ENCODE data around the gene AP2B1.

Gene AP2B1

DNA sequence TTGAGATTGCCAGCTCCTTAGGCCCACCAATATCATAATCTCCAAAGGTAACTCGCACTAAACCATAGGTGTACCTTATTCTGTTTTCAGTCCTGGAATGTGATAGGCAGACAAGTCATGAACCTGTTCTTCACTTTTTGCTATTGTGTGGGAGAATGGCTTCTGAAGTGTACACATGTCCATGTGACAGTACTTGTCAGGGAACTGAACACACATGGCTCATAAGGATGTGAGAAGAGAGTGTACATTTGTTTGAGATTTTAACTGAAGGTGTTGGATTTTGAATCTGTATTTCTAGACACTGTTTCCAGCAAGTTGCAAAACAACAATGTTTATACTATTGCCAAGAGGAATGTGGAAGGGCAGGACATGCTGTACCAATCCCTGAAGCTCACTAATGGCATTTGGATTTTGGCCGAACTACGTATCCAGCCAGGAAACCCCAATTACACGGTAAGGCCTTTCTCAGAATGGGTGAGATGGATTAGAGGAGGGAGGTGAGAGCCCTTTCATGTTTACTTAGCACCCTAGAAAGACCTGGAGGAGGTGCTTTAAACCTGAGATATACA is 129.9 kb downstream of the AP2B1 start:
- no peaks in the 10 kb centered on the region for H3K27me3 ChIP-seq
- no peak overlapping the region for H3K9ac ChIP-seq
- no peak overlapping the region for H3K4me2 ChIP-seq
- no peak overlapping the region for H3K4me3 ChIP-seq
- H4K20me1 ChIP-seq = peaks cover 0 to 42% (median 5%) of the 10 kb centered on the region in 11 experiments; a peak in 4 of 22 replicates
- peaks cover 0 to 14% (median 0%) of the 10 kb centered on the region in 10 experiments; a peak in 5 of 20 replicates for H3K4me1 ChIP-seq
- H3K36me3 ChIP-seq = peaks cover 90 to 97% (median 94%) of the 10 kb centered on the region in 11 experiments
- no peak for TF ChIP-seq Cebpa-rat (IDR thresholded peaks at IDR 0.05)
- no peaks in the 10 kb centered on the region for H3K9me3 ChIP-seq (replicated peaks in 1 of 11)
- H3K27ac ChIP-seq = no peak overlapping the region

DNA sequence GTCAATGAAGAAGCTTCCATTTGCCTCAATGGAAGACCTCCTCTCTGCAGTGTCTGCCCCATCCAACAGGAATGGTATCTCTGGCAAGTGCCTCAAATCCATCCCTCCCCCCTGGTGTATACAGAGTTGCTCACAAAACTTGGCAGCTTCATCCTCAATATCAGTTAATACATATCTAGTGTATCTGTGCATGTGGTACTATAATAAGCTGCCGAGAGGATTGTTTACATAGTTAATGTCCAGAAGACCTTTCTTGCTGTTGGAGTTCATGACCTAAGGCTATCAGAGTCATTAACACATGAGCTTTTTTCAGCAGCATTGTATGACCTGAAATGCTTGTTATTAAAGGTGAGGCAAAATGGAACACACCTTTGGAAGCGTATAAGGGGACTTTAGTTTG is 130.4 kb downstream of the AP2B1 start:
- no peak overlapping the region for H3K4me2 ChIP-seq
- no peaks in the 10 kb centered on the region for H3K27me3 ChIP-seq
- no peaks in the 10 kb centered on the region for H3K9me3 ChIP-seq (replicated peaks in 1 of 11)
- no peak for TF ChIP-seq Cebpa-rat (IDR thresholded peaks at IDR 0.05)
- no peak overlapping the region for H3K27ac ChIP-seq
- peaks cover 0 to 45% (median 5%) of the 10 kb centered on the region in 11 experiments; a peak in 4 of 22 replicates for H4K20me1 ChIP-seq
- peaks cover 90 to 97% (median 93%) of the 10 kb centered on the region in 11 experiments for H3K36me3 ChIP-seq
- peaks cover 0 to 10% (median 0%) of the 10 kb centered on the region in 10 experiments; a peak in 5 of 20 replicates for H3K4me1 ChIP-seq
- no peak overlapping the region for H3K9ac ChIP-seq
- no peak overlapping the region for H3K4me3 ChIP-seq

DNA sequence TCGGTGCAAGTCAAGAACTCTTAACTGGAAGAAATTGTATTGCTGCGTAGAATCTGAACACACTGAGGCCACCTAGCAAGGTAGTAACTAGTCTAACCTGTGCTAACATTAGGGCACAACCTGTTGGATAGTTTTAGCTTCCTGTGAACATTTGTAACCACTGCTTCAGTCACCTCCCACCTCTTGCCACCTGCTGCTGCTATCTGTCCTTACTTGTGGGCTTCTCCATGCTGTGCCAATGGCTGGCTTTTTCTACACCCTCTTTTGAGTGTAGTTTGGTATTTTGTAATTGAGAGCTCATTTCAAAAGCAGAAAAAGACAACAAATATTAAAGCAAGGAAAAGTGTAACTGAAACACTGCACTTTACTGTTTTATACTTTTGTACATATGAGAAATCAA is 136.6 kb downstream of the AP2B1 start:
- Histone ChIP-seq H3K27ac (no peak overlapping the region), H4K20me1 (peaks cover 0 to 41% (median 8%) of the 10 kb centered on the region in 11 experiments; a peak in 12 of 22 replicates), H3K9ac (no peak overlapping the region), H3K4me3 (no peak overlapping the region), H3K4me2 (no peak overlapping the region), H3K9me3 (replicated peaks in 1 of 11) (no peaks in the 10 kb centered on the region), H3K27me3 (no peaks in the 10 kb centered on the region), H3K4me1 (peaks cover 0 to 19% (median 13%) of the 10 kb centered on the region in 10 experiments; a peak in 16 of 20 replicates), H3K36me3 (peaks cover 76 to 95% (median 88%) of the 10 kb centered on the region in 11 experiments)
- no peak for TF ChIP-seq Cebpa-rat (IDR thresholded peaks at IDR 0.05)

DNA sequence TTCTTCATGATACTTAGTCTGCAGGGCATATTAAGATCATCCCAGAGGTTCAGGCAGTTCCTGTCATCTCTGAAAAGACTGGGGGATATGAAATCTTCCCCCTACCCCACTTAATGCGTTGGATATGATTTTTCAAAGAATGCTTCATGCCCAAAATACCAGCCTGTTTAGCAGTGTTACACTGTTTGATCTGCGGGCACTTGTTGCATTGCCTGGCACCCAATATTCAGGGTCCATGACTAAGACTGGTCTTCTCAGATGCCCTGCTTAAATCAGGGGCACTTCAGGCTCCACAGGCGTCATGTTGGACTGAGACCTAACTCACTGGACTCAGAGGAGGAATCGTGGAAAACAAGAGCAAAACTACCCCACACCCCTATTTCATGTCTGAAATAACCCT is 137.9 kb downstream of the AP2B1 start:
- Histone ChIP-seq H3K27me3 (no peaks in the 10 kb centered on the region), H3K27ac (no peak overlapping the region), H3K36me3 (peaks cover 64 to 81% (median 79%) of the 10 kb centered on the region in 11 experiments), H3K9me3 (replicated peaks in 1 of 11) (no peaks in the 10 kb centered on the region), H3K4me1 (peaks cover 10 to 22% (median 17%) of the 10 kb centered on the region in 10 experiments), H3K9ac (no peak overlapping the region), H4K20me1 (peaks cover 0 to 41% (median 8%) of the 10 kb centered on the region in 11 experiments; a peak in 12 of 22 replicates), H3K4me3 (no peak overlapping the region), H3K4me2 (0 out of 22 replicates have a peak overlapping the region, but pooled peaks of 1 of the 11 experiments have one; percentile 0)
- no peak for TF ChIP-seq Cebpa-rat (IDR thresholded peaks at IDR 0.05)

DNA sequence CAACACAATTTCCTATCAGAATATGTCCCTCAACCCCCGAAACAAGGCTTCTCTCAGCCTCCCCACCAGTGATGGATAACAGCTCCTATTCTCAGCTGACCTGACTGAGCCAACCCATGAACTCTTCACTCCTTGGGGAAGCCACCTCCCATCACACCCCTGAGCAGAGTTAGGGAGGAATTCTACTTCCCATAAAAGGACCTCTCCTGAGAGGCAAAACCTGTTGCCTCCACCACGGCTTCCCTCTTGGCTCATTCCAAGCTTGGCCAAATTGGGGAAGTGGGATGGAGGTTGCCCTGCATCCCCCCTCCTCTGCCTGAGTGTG is 138.6 kb downstream of the AP2B1 start:
- Histone ChIP-seq H3K4me2 (peak overlapping the region in 6 of 11 experiments; percentile 0 to 66 (median 24); a peak in 6 of 22 replicates), H3K27me3 (no peaks in the 10 kb centered on the region), H3K4me1 (peaks cover 17 to 29% (median 24%) of the 10 kb centered on the region in 10 experiments), H3K9me3 (replicated peaks in 1 of 11) (no peaks in the 10 kb centered on the region), H3K36me3 (peaks cover 61 to 79% (median 75%) of the 10 kb centered on the region in 11 experiments), H3K4me3 (no peak overlapping the region), H4K20me1 (peaks cover 0 to 41% (median 8%) of the 10 kb centered on the region in 11 experiments; a peak in 12 of 22 replicates), H3K9ac (no peak overlapping the region), H3K27ac (no peak overlapping the region)
- no peak for TF ChIP-seq Cebpa-rat (IDR thresholded peaks at IDR 0.05)

DNA sequence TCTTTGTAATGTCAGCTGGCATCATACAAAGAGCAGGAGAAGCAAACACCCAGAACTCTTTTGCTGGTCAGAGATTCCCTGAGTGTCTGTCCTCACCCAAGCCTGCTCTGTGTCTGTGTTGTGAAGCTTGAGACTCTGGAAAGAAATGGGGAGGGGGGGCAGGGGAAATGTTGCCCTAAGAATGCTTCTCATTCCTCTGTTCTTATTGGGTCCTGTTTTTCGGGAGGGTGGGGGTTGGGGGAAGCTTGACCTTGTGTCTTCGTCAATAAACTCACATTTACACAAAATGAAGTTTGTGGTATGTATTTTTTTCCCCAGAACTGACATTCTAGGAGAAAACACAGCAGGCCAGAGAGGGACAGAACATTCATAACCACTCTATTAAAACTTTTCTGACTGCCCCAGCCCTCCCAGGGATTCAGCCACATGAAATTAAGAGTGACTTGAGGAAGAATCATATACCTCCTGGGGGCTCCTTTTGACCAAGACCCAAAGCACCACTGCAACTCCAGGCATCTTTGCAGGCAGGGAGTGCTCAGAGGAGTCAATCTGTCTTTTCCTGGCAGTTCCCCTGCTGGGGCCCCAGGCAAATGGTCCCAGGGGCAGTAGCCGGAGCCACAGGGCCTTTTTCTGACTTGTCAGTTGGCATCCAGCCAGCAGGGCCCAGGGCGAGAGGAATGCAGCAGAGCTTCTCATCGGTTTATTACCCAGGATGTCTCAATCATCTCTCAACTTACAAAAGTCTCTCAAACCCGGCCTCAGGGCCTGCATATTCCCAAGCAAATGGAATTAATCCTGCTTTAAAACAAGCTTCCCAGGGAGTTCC is 139.2 kb downstream of the AP2B1 start:
- Histone ChIP-seq H3K9me3 (replicated peaks in 1 of 11) (no peaks in the 10 kb centered on the region), H3K4me1 (peaks cover 22 to 35% (median 30%) of the 10 kb centered on the region in 10 experiments), H3K36me3 (peaks cover 55 to 74% (median 69%) of the 10 kb centered on the region in 11 experiments), H4K20me1 (peaks cover 0 to 42% (median 8%) of the 10 kb centered on the region in 11 experiments; a peak in 12 of 22 replicates), H3K9ac (0 out of 22 replicates have a peak overlapping the region, but pooled peaks of 1 of the 11 experiments have one; percentile 30), H3K4me2 (peak overlapping the region in 7 of 11 experiments; percentile 23 to 73 (median 57); a peak in 13 of 22 replicates), H3K27me3 (peaks cover 0 to 4% (median 0%) of the 10 kb centered on the region in 11 experiments; a peak in 1 of 22 replicates), H3K27ac (no peak overlapping the region), H3K4me3 (no peak overlapping the region)
- TF ChIP-seq Cebpa-rat (IDR thresholded peaks at IDR 0.05) = no peak

DNA sequence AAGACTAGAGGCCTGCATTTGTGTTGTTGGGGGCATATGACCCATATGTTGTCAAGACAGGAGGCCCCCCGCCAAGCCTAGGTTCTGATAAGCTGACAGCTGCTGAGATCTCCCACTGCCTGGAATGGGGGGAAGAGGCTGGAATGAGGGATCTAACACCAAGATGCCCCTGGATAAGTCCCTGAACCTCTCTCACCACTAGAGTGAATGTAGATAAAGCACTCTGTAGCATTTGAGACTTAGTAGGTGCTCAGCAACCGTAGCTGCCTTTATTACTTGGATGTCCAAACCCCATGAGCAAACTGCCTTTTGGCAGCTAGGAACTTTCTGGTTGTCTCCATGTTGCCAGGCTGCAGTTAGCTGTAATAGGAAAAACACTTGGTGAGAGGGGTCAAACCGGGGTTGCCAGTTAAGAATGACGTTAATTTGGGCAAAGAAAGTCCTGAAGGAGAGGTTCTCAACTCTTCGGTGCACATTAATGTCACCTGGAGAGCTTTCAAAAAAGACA is 139.9 kb downstream of the AP2B1 start:
- peaks cover 0 to 7% (median 0%) of the 10 kb centered on the region in 11 experiments; a peak in 2 of 22 replicates for H3K27me3 ChIP-seq
- peaks cover 49 to 67% (median 63%) of the 10 kb centered on the region in 11 experiments for H3K36me3 ChIP-seq
- TF ChIP-seq Cebpa-rat (IDR thresholded peaks at IDR 0.05) = no peak
- no peak overlapping the region for H3K9ac ChIP-seq
- H3K4me2 ChIP-seq = peak overlapping the region in 6 of 11 experiments; percentile 41 to 73 (median 58); a peak in 8 of 22 replicates
- H4K20me1 ChIP-seq = peaks cover 0 to 43% (median 8%) of the 10 kb centered on the region in 11 experiments; a peak in 12 of 22 replicates
- H3K27ac ChIP-seq = no peak overlapping the region
- H3K4me3 ChIP-seq = no peak overlapping the region
- no peaks in the 10 kb centered on the region for H3K9me3 ChIP-seq (replicated peaks in 1 of 11)
- peaks cover 23 to 37% (median 31%) of the 10 kb centered on the region in 10 experiments for H3K4me1 ChIP-seq

DNA sequence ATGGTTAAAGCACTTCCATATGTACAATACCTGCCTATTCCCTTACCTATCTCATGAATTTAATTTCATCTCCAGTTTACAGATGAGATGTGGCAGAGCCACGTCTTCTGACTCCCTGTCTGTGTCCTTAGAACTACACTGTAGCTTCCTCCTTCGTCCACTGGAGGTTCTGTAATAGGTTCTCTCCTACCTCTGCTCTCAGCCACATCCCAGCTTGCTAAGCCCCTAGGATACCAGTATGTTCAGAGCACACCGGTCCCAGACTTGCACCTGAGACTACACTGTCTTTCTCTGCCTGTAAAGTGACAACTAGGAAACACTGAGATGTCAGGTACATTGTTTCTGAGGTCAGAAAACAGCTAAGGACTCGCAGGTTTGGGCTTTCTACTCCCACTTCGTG is 140.5 kb downstream of the AP2B1 start:
- H3K9ac ChIP-seq = no peak overlapping the region
- H3K27ac ChIP-seq = no peak overlapping the region
- H4K20me1 ChIP-seq = peaks cover 0 to 49% (median 9%) of the 10 kb centered on the region in 11 experiments; a peak in 15 of 22 replicates
- H3K36me3 ChIP-seq = peaks cover 42 to 62% (median 56%) of the 10 kb centered on the region in 11 experiments
- peaks cover 23 to 43% (median 38%) of the 10 kb centered on the region in 10 experiments for H3K4me1 ChIP-seq
- H3K27me3 ChIP-seq = peaks cover 0 to 14% (median 0%) of the 10 kb centered on the region in 11 experiments; a peak in 2 of 22 replicates
- no peak overlapping the region for H3K4me2 ChIP-seq
- TF ChIP-seq Cebpa-rat (IDR thresholded peaks at IDR 0.05) = no peak
- H3K9me3 ChIP-seq (replicated peaks in 1 of 11) = no peaks in the 10 kb centered on the region
- no peak overlapping the region for H3K4me3 ChIP-seq
